H1 (cell line): ENCODE data around the gene GNB3. TPM values are rescaled to one million over a fixed set of nuclear protein-coding genes. Genes with fewer than 3 reads are reported as not detected.

ENCODE experiments used
- CTCF ChIA-PET: fragments of 300-600 bp; sonication (Branson Sonifier 250); formaldehyde crosslinking; loops from one replicate; lab custom pipeline; 2021; ENCODE audit not compliant: partially characterized antibody; lab: Charles Lee
- POLR2A ChIA-PET: fragments of 300-600 bp; sonication (Branson Sonifier 250); formaldehyde crosslinking; loops from one replicate; lab custom pipeline; 2021; ENCODE audit warnings: inconsistent platforms; ENCODE audit not compliant: partially characterized antibody; lab: Charles Lee
- DNase-seq, 2 experiments: peaks; one replicate each; pipeline versions ENCODE4 v3.0.0 to v3.0.0-alpha.2; 2010 to 2022; ENCODE audit warnings: low spot score in 2 of 2, low read depth in 1 of 2, mixed read lengths in 1 of 2
- FAIRE-seq: peaks from 2 replicates; lab custom pipeline; 2011; peaks lifted over from hg19 to GRCh38; lab: Jason Lieb, UNC
- H2AFZ ChIP-seq: 2 replicates; pipeline ENCODE4 v1.8.1; 2012; ENCODE audit warnings: low read length, inconsistent platforms
- H2AK5ac ChIP-seq: 2 replicates; pipeline ENCODE4 v1.6.1; 2013; ENCODE audit warnings: low read depth, low read length
- H2BK120ac ChIP-seq: replicated peaks from 2 replicates; pipeline ENCODE3; 2013; ENCODE audit warnings: low read depth, low read length, inconsistent platforms
- H2BK12ac ChIP-seq: 2 replicates; pipeline ENCODE4 v1.6.1; 2013; ENCODE audit warnings: low read depth, low read length
- H2BK15ac ChIP-seq: 2 replicates; pipeline ENCODE4 v1.6.1; 2013; ENCODE audit warnings: low read length
- H2BK20ac ChIP-seq: 2 replicates; pipeline ENCODE4 v1.6.1; 2013; ENCODE audit warnings: low read length
- H2BK5ac ChIP-seq: 2 replicates; pipeline ENCODE4 v1.6.1; 2013; ENCODE audit warnings: low read depth, low read length
- H3K14ac ChIP-seq: 2 replicates; pipeline ENCODE4 v1.6.1; 2013; ENCODE audit warnings: inconsistent platforms; ENCODE audit not compliant: insufficient read length
- H3K18ac ChIP-seq: 2 replicates; pipeline ENCODE4 v1.6.1; 2013; ENCODE audit warnings: low read length; ENCODE audit errors: extremely low read depth
- H3K23ac ChIP-seq: 2 replicates; pipeline ENCODE4 v1.6.1; 2013; ENCODE audit warnings: inconsistent platforms; ENCODE audit not compliant: insufficient read length
- H3K23me2 ChIP-seq: 2 replicates; pipeline ENCODE4 v1.6.1; 2013; ENCODE audit warnings: low read depth, low read length
- H3K27ac ChIP-seq: 2 replicates; pipeline ENCODE4 v1.6.1; 2011; ENCODE audit warnings: low read depth, low read length, inconsistent platforms
- H3K27me3 ChIP-seq, 4 experiments: replicated peaks in 1 of 4; 1 replicate in 1 of 4; 2 replicates in 3 of 4; pipeline versions ENCODE4 v1.6.1 to v1.8.1; 2011 to 2013; ENCODE audit warnings: low read length in 3 of 4, mild to moderate bottlenecking in 3 of 4, inconsistent platforms in 2 of 4, mixed read lengths in 2 of 4, moderate library complexity in 1 of 4; ENCODE audit not compliant: control insufficient read depth in 3 of 4, insufficient read depth in 3 of 4; ENCODE audit errors: extremely low read depth in 1 of 4
- H3K36me3 ChIP-seq, 4 experiments: 2 replicates each; pipeline versions ENCODE4 v1.6.1 to v1.8.1; 2011 to 2013; ENCODE audit warnings: mild to moderate bottlenecking in 4 of 4, low read length in 3 of 4, moderate library complexity in 2 of 4, control low read depth in 1 of 4, inconsistent platforms in 1 of 4; ENCODE audit not compliant: insufficient read depth in 4 of 4, control insufficient read depth in 2 of 4
- H3K4ac ChIP-seq: replicated peaks from 2 replicates; pipeline ENCODE3; 2013; ENCODE audit warnings: low read length, low read depth, mixed read lengths, inconsistent platforms; ENCODE audit not compliant: insufficient read length
- H3K4me1 ChIP-seq, 4 experiments: replicated peaks in 1 of 4; 1 replicate in 1 of 4; 2 replicates in 3 of 4; pipeline versions ENCODE4 v1.6.1 to v1.8.1; 2011 to 2013; ENCODE audit warnings: low read length in 3 of 4, inconsistent platforms in 2 of 4, mixed read lengths in 1 of 4; ENCODE audit not compliant: insufficient read depth in 4 of 4, control insufficient read depth in 3 of 4
- H3K4me2 ChIP-seq, 2 experiments: 2 replicates each; pipeline versions ENCODE4 v1.6.1 to v1.8.1; 2011 to 2013; ENCODE audit warnings: low read depth in 2 of 2, low read length in 2 of 2, control low read depth in 1 of 2, inconsistent platforms in 1 of 2, mild to moderate bottlenecking in 1 of 2; ENCODE audit not compliant: insufficient read depth in 1 of 2
- H3K4me3 ChIP-seq, 4 experiments: fragments of 200-600, 300-600 bp in 1 of 4; sonication (generic), shearing (Covaris generic), sonication (Bioruptor Twin) in 1 of 4; 2 replicates each; pipeline versions ENCODE4 v1.5.1 to v1.8.1; 2011 to 2016; ENCODE audit warnings: low read length in 4 of 4, low read depth in 3 of 4, control low read depth in 2 of 4, inconsistent platforms in 2 of 4, mild to moderate bottlenecking in 2 of 4, mixed read lengths in 1 of 4, moderate library complexity in 1 of 4; ENCODE audit not compliant: insufficient read depth in 2 of 4; ENCODE audit errors: extremely low read depth in 1 of 4
- H3K56ac ChIP-seq: replicated peaks from 2 replicates; pipeline ENCODE3; 2013; ENCODE audit warnings: low read depth, mild to moderate bottlenecking, mixed read lengths, low read length, inconsistent platforms; ENCODE audit not compliant: insufficient read length
- H3K79me1 ChIP-seq: 2 replicates; pipeline ENCODE4 v1.6.1; 2013; ENCODE audit warnings: low read depth, low read length, control low read depth
- H3K79me2 ChIP-seq, 2 experiments: 2 replicates each; pipeline versions ENCODE4 v1.6.1 to v1.8.1; 2012 to 2013; ENCODE audit warnings: low read length in 2 of 2, mild to moderate bottlenecking in 2 of 2, inconsistent platforms in 1 of 2; ENCODE audit not compliant: insufficient read depth in 2 of 2, control insufficient read depth in 1 of 2
- H3K9ac ChIP-seq, 4 experiments: replicated peaks in 1 of 4; 1 replicate in 1 of 4; 2 replicates in 3 of 4; pipeline versions ENCODE4 v1.6.1 to v1.8.1; 2011 to 2013; ENCODE audit warnings: low read depth in 3 of 4, low read length in 3 of 4, control low read depth in 2 of 4, mild to moderate bottlenecking in 2 of 4, moderate library complexity in 2 of 4, inconsistent platforms in 1 of 4; ENCODE audit errors: extremely low read depth in 1 of 4
- H3K9me3 ChIP-seq, 2 experiments: 2 replicates each; pipeline versions ENCODE4 v1.6.1 to v1.8.1; 2012 to 2013; ENCODE audit warnings: mild to moderate bottlenecking in 2 of 2, moderate library complexity in 2 of 2, control low read depth in 1 of 2, inconsistent platforms in 1 of 2, low read depth in 1 of 2, low read length in 1 of 2, mixed read lengths in 1 of 2; ENCODE audit not compliant: insufficient read depth in 2 of 2
- H4K20me1 ChIP-seq, 2 experiments: replicated peaks in 1 of 2; 2 replicates each; pipeline versions ENCODE3 to v1.8.1; 2011 to 2013; ENCODE audit warnings: inconsistent platforms in 2 of 2, low read length in 2 of 2, mild to moderate bottlenecking in 1 of 2; ENCODE audit not compliant: insufficient read depth in 2 of 2, control insufficient read depth in 1 of 2
- H4K5ac ChIP-seq: 2 replicates; pipeline ENCODE4 v1.6.1; 2013; ENCODE audit warnings: low read length, low read depth, mixed read lengths, inconsistent platforms; ENCODE audit not compliant: insufficient read length
- H4K8ac ChIP-seq: 2 replicates; pipeline ENCODE4 v1.8.0; 2013; ENCODE audit warnings: mild to moderate bottlenecking, moderate library complexity, low read length, inconsistent platforms; ENCODE audit not compliant: insufficient read depth; ENCODE audit errors: extremely low read depth
- H4K91ac ChIP-seq: replicated peaks from 2 replicates; pipeline ENCODE3; 2013; ENCODE audit warnings: low read length, mixed read lengths, inconsistent platforms; ENCODE audit not compliant: insufficient read length
- BACH1 ChIP-seq: IDR thresholded peaks from 2 replicates; pipeline ENCODE4 v1.6.1; 2012; ENCODE audit warnings: low read length, improper control_type of control experiment
- CBX8 ChIP-seq: fragments of 300-800, 300-1000 bp; sonication (generic); IDR thresholded peaks from 2 replicates; pipeline ENCODE4 v1.7.1; 2016; ENCODE audit warnings: low read depth, low read length, borderline replicate concordance
- CEBPB ChIP-seq: IDR thresholded peaks from 2 replicates; pipeline ENCODE4 v1.6.1; 2012; ENCODE audit warnings: low read depth, low read length
- FOSL1 ChIP-seq: IDR thresholded peaks from 2 replicates; pipeline ENCODE4 v1.6.1; 2011; ENCODE audit warnings: mild to moderate bottlenecking, low read depth, low read length, moderate library complexity; ENCODE audit not compliant: insufficient read depth
- HDAC2 ChIP-seq, 2 experiments: fragments of 300-600 bp in 1 of 2; sonication (generic) in 1 of 2; IDR thresholded peaks; 2 replicates each; pipeline ENCODE4 v1.6.1; 2011 to 2012; ENCODE audit warnings: low read depth in 2 of 2, low read length in 2 of 2, mild to moderate bottlenecking in 2 of 2, moderate library complexity in 2 of 2, borderline replicate concordance in 1 of 2, inconsistent platforms in 1 of 2
- KDM1A ChIP-seq: fragments of 200-600, 300-600 bp; sonication (generic); IDR thresholded peaks from 2 replicates; pipeline ENCODE4 v1.7.1; 2016; ENCODE audit warnings: mild to moderate bottlenecking, low read length, borderline replicate concordance
- KDM4A ChIP-seq: IDR thresholded peaks from one replicate; pipeline ENCODE4 v1.7.1; 2012; ENCODE audit warnings: low read depth, mild to moderate bottlenecking, moderate library complexity, low read length, inconsistent platforms; ENCODE audit not compliant: severe bottlenecking
- POLR2A ChIP-seq, 2 experiments: IDR thresholded peaks; 1 replicate in 1 of 2; 2 replicates in 1 of 2; pipeline ENCODE4 v1.6.1; 2011; ENCODE audit warnings: low read depth in 2 of 2, low read length in 2 of 2, mild to moderate bottlenecking in 2 of 2; ENCODE audit errors: control extremely low read depth in 1 of 2
- RBBP5 ChIP-seq: IDR thresholded peaks from 2 replicates; pipeline ENCODE4 v1.7.1; 2012; ENCODE audit warnings: low read depth, mild to moderate bottlenecking, inconsistent platforms, low read length, moderate library complexity, borderline replicate concordance
- SIX5 ChIP-seq: IDR thresholded peaks from 2 replicates; pipeline ENCODE4 v1.6.1; 2011; ENCODE audit warnings: mild to moderate bottlenecking, low read depth, low read length
- SP1 ChIP-seq: IDR thresholded peaks from 2 replicates; pipeline ENCODE4 v1.6.1; 2011; ENCODE audit warnings: low read depth, low read length
- SUZ12 ChIP-seq: fragments of 200-600 bp; sonication (generic); IDR thresholded peaks from 2 replicates; pipeline ENCODE4 v1.6.1; 2012; ENCODE audit warnings: mild to moderate bottlenecking, inconsistent platforms, low read length, moderate library complexity, mixed read lengths
- TAF7 ChIP-seq: optimal IDR thresholded peaks from 2 replicates; pipeline ENCODE3; 2011; ENCODE audit warnings: low read depth, mild to moderate bottlenecking, inconsistent platforms, low read length, moderate library complexity, borderline replicate concordance
- WGBS, 2 experiments: shearing (Covaris generic) in 1 of 2; methylation state at CpG; one replicate each; pipeline versions ENCODE4 v1.1.6 to v1.1.7; 2013 to 2015; ENCODE audit warnings: low lambda C conversion rate in 2 of 2, mixed read lengths in 2 of 2, inconsistent platforms in 1 of 2, low coverage in 1 of 2, missing lambda C conversion rate in 1 of 2; ENCODE audit not compliant: insufficient replicate concordance in 2 of 2, insufficient coverage in 1 of 2, insufficient read length in 1 of 2; ENCODE audit errors: extremely low coverage in 1 of 2, missing lambda C conversion rate in 1 of 2; 5-methylcytosine and 5-hydroxymethylcytosine counted together
- polyA plus RNA-seq, 7 experiments: library from polyadenylated mRNA; depleted of rRNA in 3 of 7; stranded (reverse) in 5 of 7; unstranded in 2 of 7; fragments of >200 nt in 5 of 7; fragments of 200-250 nt in 2 of 7; gene quantifications; 1 replicate in 5 of 7; 2 replicates in 1 of 7; 4 replicates in 1 of 7; pipeline versions ENCODE4 v1.2.1 to v1.2.3, GENCODE V29; 2011 to 2013; ENCODE audit warnings: missing spikeins in 2 of 7, mixed read lengths in 2 of 7
- total RNA-seq: library from RNA; stranded (reverse); fragmentation: NEBNext Ultra II Directional; extraction: Animal tissue kit (Norgen Biotek cat#: 25700); gene quantifications from 2 replicates; pipeline ENCODE4 v1.2.1, GENCODE V29; 2021
- TF ChIP-seq, protein P1 (sequence below): IDR thresholded peaks from 2 replicates; pipeline ENCODE4 v1.6.1; 2012; ENCODE audit warnings: inconsistent platforms

GNB3 gene
- total and polyA plus RNA-seq, 2 of the 8 experiments (the other 6 are each of a cell fraction or from before 2014, with no cell fraction given), result 9.9 TPM

DNA sequence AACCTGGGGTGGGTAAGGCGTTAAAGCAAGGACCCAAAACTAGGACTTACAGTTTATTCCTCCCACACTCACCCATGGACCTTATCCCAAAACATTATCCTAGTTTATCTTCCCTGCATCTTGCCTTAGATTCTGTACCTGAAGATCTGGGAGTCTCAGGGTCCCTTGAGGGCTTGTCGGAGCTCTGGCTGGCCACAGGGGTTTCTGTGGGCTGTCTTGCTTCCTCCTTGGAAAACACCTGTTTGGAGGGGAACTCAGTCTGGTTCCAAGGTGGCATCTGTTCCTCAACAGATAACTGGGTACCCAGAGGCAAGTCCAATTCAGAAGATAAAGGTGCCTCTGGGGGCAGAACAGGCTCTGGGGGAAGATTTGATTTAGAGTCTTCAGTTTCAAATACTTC lies 8.7 kb downstream of the GNB3 start:
- H3K14ac ChIP-seq, result no peak overlapping the region
- H3K23me2 ChIP-seq, result peaks cover 13% of the 10 kb centered on the region
- H2BK20ac ChIP-seq, result no peak overlapping the region
- H2BK120ac ChIP-seq, result no peak overlapping the region
- ChIA-PET CTCF (interaction anchor here (1.1 to 19.8 kb wide), 4 partner anchors 16 to 295 kb away, joined by 3 to 292 read pairs (median 7); partner anchors contain the start of genes GNB3, P3H3 and SPSB2), POLR2A (interaction anchor here (0.9 to 25.7 kb wide), 3 partner anchors 18 to 90 kb away, joined by 3 to 588 read pairs (median 388); partner anchors contain the start of genes GNB3, GPR162, P3H3 and SPSB2)
- no peak overlapping the region for H3K9ac ChIP-seq
- no peak overlapping the region for H3K27ac ChIP-seq
- H2AK5ac ChIP-seq, result no peak overlapping the region
- H3K79me1 ChIP-seq, result peaks cover 2% of the 10 kb centered on the region
- DNase-seq (no peak), FAIRE-seq (no peak)
- no peak overlapping the region for H3K18ac ChIP-seq
- H3K56ac ChIP-seq, result no peak overlapping the region
- no peak overlapping the region for H3K4me3 ChIP-seq
- no peak overlapping the region for H3K4ac ChIP-seq
- H3K36me3 ChIP-seq, result peaks cover 12 to 44% (median 33%) of the 10 kb centered on the region in 4 experiments; a peak in 7 of 8 replicates
- no peak overlapping the region for H2BK15ac ChIP-seq
- no peak overlapping the region for H2BK12ac ChIP-seq
- peaks cover 0 to 14% (median 3%) of the 10 kb centered on the region in 4 experiments; a peak in 5 of 7 replicates for H3K4me1 ChIP-seq
- no peaks in the 10 kb centered on the region for H3K27me3 ChIP-seq
- no peaks in the 10 kb centered on the region for H3K9me3 ChIP-seq
- H2AFZ ChIP-seq, result no peak overlapping the region
- no peak overlapping the region for H3K4me2 ChIP-seq
- H4K20me1 ChIP-seq, result peaks cover 0 to 3% of the 10 kb centered on the region in 2 experiments
- no peak overlapping the region for H4K5ac ChIP-seq
- WGBS, 2 experiments, result 87% methylated on average over 2 of the region's 2 CpGs; no CpG with 5 or more reads in 1 of the 2 experiments
- H3K79me2 ChIP-seq, result peaks cover 0 to 25% of the 10 kb centered on the region in 2 experiments; a peak in 2 of 4 replicates
- H4K91ac ChIP-seq, result no peak overlapping the region
- H3K23ac ChIP-seq, result no peak overlapping the region
- no peak overlapping the region for H4K8ac ChIP-seq
- no peak overlapping the region for H2BK5ac ChIP-seq
- TF ChIP-seq, protein P1, sequence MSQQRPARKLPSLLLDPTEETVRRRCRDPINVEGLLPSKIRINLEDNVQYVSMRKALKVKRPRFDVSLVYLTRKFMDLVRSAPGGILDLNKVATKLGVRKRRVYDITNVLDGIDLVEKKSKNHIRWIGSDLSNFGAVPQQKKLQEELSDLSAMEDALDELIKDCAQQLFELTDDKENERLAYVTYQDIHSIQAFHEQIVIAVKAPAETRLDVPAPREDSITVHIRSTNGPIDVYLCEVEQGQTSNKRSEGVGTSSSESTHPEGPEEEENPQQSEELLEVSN, result no peak
- TF ChIP-seq RBBP5 (no peak), TAF7 (no peak), SUZ12 (no peak), CEBPB (no peak), FOSL1 (no peak), SIX5 (no peak), KDM1A (no peak), BACH1 (no peak), SP1 (no peak), KDM4A (no peak), CBX8 (no peak), POLR2A (IDR thresholded peaks at IDR 0.05; ENCODE audit: control extremely low read depth in 1 of 2, low read depth in 2 of 2, low read length in 2 of 2) (no peak), HDAC2 (IDR thresholded peaks at IDR 0.05; ENCODE audit: borderline replicate concordance in 1 of 2, low read depth in 2 of 2, low read length in 2 of 2) (no peak)
